ENCODE measurements around the gene ATF6.

GRCh38 chr1:161718559-161719324 is 47.4 kb upstream of the ATF6 start:
- TF ChIP-seq POLR2AphosphoS5 (IDR thresholded peaks at IDR 0.05), result no peak
- TF ChIP-seq, protein P1, sequence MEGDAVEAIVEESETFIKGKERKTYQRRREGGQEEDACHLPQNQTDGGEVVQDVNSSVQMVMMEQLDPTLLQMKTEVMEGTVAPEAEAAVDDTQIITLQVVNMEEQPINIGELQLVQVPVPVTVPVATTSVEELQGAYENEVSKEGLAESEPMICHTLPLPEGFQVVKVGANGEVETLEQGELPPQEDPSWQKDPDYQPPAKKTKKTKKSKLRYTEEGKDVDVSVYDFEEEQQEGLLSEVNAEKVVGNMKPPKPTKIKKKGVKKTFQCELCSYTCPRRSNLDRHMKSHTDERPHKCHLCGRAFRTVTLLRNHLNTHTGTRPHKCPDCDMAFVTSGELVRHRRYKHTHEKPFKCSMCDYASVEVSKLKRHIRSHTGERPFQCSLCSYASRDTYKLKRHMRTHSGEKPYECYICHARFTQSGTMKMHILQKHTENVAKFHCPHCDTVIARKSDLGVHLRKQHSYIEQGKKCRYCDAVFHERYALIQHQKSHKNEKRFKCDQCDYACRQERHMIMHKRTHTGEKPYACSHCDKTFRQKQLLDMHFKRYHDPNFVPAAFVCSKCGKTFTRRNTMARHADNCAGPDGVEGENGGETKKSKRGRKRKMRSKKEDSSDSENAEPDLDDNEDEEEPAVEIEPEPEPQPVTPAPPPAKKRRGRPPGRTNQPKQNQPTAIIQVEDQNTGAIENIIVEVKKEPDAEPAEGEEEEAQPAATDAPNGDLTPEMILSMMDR (IDR thresholded peaks at IDR 0.05), result no peak
